Calu3 (cell line): ENCODE measurements around the gene SMAGP. TPM values are rescaled to one million over a fixed set of nuclear protein-coding genes. Genes with fewer than 3 reads are reported as not detected.
"Not testable (repeated sequence)": the region's sequence is repeated elsewhere in the genome, so short reads cannot be mapped to it uniquely, and the experiment has no call there.

Experiments used
- BruUV-seq: library from RNA; stranded (reverse); fragments of 400-500 nt; replicated peaks from 2 replicates; lab custom pipeline; 2021; lab: Mats Ljungman, UMichigan
- CTCF ChIA-PET: fragments of 300-600 bp; sonication (Branson Sonifier 250); formaldehyde crosslinking; loops from one replicate; lab custom pipeline; 2022; ENCODE audit warnings: antibody characterized with exemption; lab: Charles Lee
- DNase-seq: peaks from one replicate; pipeline ENCODE4 v3.0.0; 2022
- H3K27ac Mint-ChIP-seq: one replicate; pipeline ENCODE4 v1.8.0; 2022; ENCODE audit warnings: mixed read lengths; ENCODE audit not compliant: unreplicated experiment
- H3K27me3 Mint-ChIP-seq: one replicate; pipeline ENCODE4 v1.8.0; 2022; ENCODE audit warnings: mixed read lengths; ENCODE audit not compliant: unreplicated experiment
- H3K36me3 Mint-ChIP-seq: one replicate; pipeline ENCODE4 v1.8.0; 2022; ENCODE audit warnings: mild to moderate bottlenecking, moderate library complexity, mixed read lengths; ENCODE audit not compliant: insufficient read depth, unreplicated experiment
- H3K4me1 Mint-ChIP-seq: one replicate; pipeline ENCODE4 v1.8.0; 2022; ENCODE audit warnings: mild to moderate bottlenecking, low read depth, mixed read lengths; ENCODE audit not compliant: unreplicated experiment
- H3K4me3 Mint-ChIP-seq: one replicate; pipeline ENCODE4 v1.8.0; 2022; ENCODE audit warnings: mild to moderate bottlenecking, low read depth, moderate library complexity, mixed read lengths; ENCODE audit not compliant: unreplicated experiment
- H3K9me3 Mint-ChIP-seq: one replicate; pipeline ENCODE4 v1.8.0; 2022; ENCODE audit warnings: low read depth, mixed read lengths; ENCODE audit not compliant: unreplicated experiment
- intact Hi-C: fragments of 100-400 bp; cut with micrococcal nuclease; formaldehyde crosslinking; loops from one replicate; pipeline ENCODE4 v1.10.0; 2022; ENCODE audit not compliant: unreplicated experiment
- total RNA-seq: library from RNA; stranded (reverse); gene quantifications from 2 replicates; pipeline ENCODE4 v1.2.3, GENCODE V29; 2022
- TF ChIP-seq, protein P1 (sequence below): fragments of 200-600 bp; IDR thresholded peaks from one replicate; pipeline ENCODE4 v1.8.0; 2022; ENCODE audit warnings: antibody characterized with exemption; ENCODE audit not compliant: unreplicated experiment

The SMAGP gene
- total RNA-seq, 1 experiment from 2014 or later = 60.9 TPM

DNA sequence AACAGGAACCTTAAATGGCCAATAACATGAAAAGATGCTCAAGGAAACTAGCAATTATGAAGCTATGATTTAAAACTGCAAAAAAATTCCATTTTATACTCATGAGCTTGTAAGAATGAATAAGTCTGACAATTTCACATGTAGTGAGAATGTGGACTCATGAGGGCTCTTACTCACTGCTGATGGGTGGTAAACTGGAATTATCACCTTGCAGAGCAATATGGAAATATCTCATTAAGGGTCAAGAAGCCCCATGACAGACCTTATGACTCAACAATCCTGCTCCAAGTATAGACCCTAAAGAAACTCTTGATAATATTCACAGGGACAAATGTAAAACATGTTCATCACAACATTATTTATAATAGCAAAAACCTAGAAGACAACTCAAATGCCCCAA, 23.5 kb upstream of the SMAGP start:
- DNase-seq = no peak
- H3K4me3 Mint-ChIP-seq = no peak overlapping the region
- no peaks in the 10 kb centered on the region for H3K4me1 Mint-ChIP-seq
- CTCF ChIA-PET = interaction anchor here (1.3 kb wide), 1 partner anchor 47 kb away, joined by 3 read pairs; no protein-coding TSS in a partner anchor
- H3K27ac Mint-ChIP-seq = no peak overlapping the region
- no peaks in the 10 kb centered on the region for H3K27me3 Mint-ChIP-seq
- no peaks in the 10 kb centered on the region for H3K9me3 Mint-ChIP-seq
- no TSS peak for BruUV-seq
- intact Hi-C loops = no loop called here
- TF ChIP-seq, protein P1, sequence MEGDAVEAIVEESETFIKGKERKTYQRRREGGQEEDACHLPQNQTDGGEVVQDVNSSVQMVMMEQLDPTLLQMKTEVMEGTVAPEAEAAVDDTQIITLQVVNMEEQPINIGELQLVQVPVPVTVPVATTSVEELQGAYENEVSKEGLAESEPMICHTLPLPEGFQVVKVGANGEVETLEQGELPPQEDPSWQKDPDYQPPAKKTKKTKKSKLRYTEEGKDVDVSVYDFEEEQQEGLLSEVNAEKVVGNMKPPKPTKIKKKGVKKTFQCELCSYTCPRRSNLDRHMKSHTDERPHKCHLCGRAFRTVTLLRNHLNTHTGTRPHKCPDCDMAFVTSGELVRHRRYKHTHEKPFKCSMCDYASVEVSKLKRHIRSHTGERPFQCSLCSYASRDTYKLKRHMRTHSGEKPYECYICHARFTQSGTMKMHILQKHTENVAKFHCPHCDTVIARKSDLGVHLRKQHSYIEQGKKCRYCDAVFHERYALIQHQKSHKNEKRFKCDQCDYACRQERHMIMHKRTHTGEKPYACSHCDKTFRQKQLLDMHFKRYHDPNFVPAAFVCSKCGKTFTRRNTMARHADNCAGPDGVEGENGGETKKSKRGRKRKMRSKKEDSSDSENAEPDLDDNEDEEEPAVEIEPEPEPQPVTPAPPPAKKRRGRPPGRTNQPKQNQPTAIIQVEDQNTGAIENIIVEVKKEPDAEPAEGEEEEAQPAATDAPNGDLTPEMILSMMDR = no peak
- no peaks in the 10 kb centered on the region for H3K36me3 Mint-ChIP-seq

DNA sequence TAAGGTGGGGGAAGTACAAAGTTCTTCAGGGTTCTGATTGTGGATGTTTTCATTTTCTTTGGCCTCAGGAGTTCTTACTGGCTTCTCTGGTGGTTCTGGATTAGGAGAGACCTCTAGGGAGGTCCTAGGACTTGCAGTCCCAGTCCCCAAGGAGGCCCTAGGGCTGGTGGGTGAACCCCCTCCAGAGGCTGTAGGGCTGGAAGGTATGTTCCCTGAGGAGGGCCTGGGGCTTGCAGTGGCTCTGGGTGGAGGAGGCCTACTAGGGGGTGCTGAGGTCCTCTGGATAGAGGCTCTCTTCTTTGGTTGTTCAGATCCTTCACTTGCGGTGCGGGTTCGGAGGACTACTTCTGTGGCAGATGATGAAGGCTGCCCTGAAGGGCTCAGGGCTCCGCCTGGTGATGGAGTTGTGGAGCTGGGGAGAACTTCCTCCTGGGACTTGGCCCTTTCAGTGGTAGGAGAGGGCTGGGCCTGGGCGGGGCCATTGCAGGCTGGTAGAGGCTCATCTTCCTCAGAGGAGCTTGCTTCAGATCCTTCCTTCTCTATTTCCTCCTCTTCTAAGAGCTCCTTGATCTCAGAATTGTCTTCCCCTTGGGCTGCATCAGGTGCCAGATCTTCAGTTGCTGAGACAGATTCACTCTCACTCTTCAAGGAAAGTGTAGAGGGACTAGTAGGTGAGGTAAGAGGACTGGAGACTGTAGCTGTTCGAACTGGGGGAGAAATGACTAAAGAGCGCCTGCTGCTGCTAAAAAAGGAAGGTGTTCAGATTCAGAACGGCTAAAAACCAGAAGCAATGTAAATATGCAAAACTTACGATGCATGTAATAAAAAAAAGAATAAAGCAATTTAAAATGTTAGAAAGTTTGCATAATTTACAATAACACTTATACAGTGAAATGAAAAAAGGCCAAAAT, 21.6 kb upstream of the SMAGP start:
- H3K27me3 Mint-ChIP-seq, BruUV-seq, DNase-seq, intact Hi-C loops, H3K4me3 Mint-ChIP-seq, H3K36me3 Mint-ChIP-seq, H3K4me1 Mint-ChIP-seq, H3K27ac Mint-ChIP-seq, H3K9me3 Mint-ChIP-seq: not testable (repeated sequence)
- CTCF ChIA-PET = interaction anchor here (0.6 to 1.4 kb wide), 2 partner anchors 15 to 74 kb away, joined by 3 to 4 read pairs; partner anchors contain the start of gene POU6F1

DNA sequence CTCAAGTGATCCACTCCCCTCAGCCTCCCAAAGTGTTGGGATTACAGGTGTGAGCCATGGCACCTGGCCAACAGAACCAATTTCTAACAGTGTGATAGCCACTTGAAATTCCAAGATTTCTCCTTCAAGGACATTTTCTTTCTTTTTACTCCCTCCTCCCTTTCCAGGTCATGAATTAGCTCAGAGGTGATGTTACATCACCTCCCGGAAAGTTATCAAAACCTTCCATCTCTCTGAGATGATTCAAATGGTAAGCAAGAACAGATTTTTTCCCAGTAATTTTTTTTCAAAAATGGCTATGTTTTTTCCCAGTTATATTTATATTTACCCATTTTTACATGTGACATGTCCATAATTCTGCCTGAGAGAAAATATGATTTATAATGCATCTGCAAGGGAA, 15.6 kb upstream of the SMAGP start:
- Mint-ChIP-seq H3K36me3 (no peaks in the 10 kb centered on the region), H3K4me3 (no peak overlapping the region), H3K9me3 (no peaks in the 10 kb centered on the region), H3K27me3 (no peaks in the 10 kb centered on the region), H3K4me1 (no peaks in the 10 kb centered on the region), H3K27ac (no peak overlapping the region)
- TF ChIP-seq, protein P1 = no peak
- DNase-seq = no peak
- intact Hi-C loops = no loop called here
- CTCF ChIA-PET = no interaction called here
- BruUV-seq = no TSS peak

DNA sequence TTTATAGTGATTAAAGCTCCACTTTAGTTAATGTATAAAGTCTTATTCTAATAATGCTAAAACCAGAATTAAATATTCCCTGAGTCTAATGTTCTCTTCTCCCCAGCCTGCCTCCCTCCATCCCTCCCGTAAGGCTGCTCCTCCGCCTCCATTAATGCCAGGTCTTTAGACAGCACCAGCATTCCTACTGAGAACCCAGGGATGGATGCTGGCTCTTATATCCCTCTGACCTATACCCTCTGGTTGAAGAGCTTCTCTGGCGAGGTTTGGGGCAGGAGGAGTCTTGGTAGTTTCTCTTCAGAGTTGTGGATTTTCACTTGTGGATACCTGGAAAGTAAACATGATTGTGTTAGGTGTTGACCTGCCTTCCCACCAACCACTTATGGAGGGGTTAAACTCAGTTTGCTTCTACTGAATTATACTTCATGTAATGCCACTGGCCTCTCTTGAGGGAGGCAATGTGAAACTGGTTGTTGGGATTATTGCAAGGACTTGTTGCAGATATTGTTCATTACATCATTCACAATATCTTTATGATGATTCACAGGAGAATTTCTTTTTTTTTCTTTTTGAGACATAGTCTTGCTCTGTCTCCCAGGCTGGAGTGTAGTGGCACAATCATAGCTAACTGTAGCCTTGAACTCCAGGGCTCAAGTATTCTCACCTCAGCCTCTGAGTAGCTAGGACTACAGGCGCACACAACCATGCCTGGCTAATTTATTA, 11.1 kb upstream of the SMAGP start:
- CTCF ChIA-PET = no interaction called here
- DNase-seq = no peak

More for the DNA sequence above, 11.1 kb upstream of the SMAGP start:
- BruUV-seq = no TSS peak
- H3K27me3 Mint-ChIP-seq = no peaks in the 10 kb centered on the region
- H3K36me3 Mint-ChIP-seq = no peaks in the 10 kb centered on the region
- intact Hi-C loops = no loop called here
- H3K9me3 Mint-ChIP-seq = no peaks in the 10 kb centered on the region
- H3K4me3 Mint-ChIP-seq = no peak overlapping the region
- TF ChIP-seq, protein P1 = no peak
- H3K4me1 Mint-ChIP-seq = no peaks in the 10 kb centered on the region
- no peak overlapping the region for H3K27ac Mint-ChIP-seq
